ENCODE results near the gene EME1. TPM values are rescaled to one million over a fixed set of nuclear protein-coding genes. Genes with fewer than 3 reads are reported as not detected.

The EME1 gene
- total and polyA plus RNA-seq, 2 of the 13 experiments (the other 11 are each of a cell fraction or from before 2014, with no cell fraction given): 20.7 to 24.6 TPM

- TF ChIP-seq, protein P1, sequence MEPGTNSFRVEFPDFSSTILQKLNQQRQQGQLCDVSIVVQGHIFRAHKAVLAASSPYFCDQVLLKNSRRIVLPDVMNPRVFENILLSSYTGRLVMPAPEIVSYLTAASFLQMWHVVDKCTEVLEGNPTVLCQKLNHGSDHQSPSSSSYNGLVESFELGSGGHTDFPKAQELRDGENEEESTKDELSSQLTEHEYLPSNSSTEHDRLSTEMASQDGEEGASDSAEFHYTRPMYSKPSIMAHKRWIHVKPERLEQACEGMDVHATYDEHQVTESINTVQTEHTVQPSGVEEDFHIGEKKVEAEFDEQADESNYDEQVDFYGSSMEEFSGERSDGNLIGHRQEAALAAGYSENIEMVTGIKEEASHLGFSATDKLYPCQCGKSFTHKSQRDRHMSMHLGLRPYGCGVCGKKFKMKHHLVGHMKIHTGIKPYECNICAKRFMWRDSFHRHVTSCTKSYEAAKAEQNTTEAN (CRISPR knock-in tag; conservative IDR thresholded peaks at IDR 0.05): peak; percentile 93
- TF ChIP-seq, protein P2, sequence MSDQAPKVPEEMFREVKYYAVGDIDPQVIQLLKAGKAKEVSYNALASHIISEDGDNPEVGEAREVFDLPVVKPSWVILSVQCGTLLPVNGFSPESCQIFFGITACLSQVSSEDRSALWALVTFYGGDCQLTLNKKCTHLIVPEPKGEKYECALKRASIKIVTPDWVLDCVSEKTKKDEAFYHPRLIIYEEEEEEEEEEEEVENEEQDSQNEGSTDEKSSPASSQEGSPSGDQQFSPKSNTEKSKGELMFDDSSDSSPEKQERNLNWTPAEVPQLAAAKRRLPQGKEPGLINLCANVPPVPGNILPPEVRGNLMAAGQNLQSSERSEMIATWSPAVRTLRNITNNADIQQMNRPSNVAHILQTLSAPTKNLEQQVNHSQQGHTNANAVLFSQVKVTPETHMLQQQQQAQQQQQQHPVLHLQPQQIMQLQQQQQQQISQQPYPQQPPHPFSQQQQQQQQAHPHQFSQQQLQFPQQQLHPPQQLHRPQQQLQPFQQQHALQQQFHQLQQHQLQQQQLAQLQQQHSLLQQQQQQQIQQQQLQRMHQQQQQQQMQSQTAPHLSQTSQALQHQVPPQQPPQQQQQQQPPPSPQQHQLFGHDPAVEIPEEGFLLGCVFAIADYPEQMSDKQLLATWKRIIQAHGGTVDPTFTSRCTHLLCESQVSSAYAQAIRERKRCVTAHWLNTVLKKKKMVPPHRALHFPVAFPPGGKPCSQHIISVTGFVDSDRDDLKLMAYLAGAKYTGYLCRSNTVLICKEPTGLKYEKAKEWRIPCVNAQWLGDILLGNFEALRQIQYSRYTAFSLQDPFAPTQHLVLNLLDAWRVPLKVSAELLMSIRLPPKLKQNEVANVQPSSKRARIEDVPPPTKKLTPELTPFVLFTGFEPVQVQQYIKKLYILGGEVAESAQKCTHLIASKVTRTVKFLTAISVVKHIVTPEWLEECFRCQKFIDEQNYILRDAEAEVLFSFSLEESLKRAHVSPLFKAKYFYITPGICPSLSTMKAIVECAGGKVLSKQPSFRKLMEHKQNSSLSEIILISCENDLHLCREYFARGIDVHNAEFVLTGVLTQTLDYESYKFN (CRISPR knock-in tag; conservative IDR thresholded peaks at IDR 0.05): peak; percentile 98
- TF ChIP-seq, protein P3, sequence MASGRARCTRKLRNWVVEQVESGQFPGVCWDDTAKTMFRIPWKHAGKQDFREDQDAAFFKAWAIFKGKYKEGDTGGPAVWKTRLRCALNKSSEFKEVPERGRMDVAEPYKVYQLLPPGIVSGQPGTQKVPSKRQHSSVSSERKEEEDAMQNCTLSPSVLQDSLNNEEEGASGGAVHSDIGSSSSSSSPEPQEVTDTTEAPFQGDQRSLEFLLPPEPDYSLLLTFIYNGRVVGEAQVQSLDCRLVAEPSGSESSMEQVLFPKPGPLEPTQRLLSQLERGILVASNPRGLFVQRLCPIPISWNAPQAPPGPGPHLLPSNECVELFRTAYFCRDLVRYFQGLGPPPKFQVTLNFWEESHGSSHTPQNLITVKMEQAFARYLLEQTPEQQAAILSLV (CRISPR knock-in tag; IDR thresholded peaks at IDR 0.05; ENCODE audit: borderline replicate concordance): peak; percentile 36; the same call in 1 of the 2 replicates
- TF ChIP-seq IKZF5 (CRISPR knock-in tag; IDR thresholded peaks at IDR 0.05) (peak; percentile 86; the same call in 1 of the 2 replicates), ZNF362 (CRISPR knock-in tag; IDR thresholded peaks at IDR 0.05; ENCODE audit: borderline replicate concordance) (peak; percentile 44; the same call in 1 of the 2 replicates), TGIF2 (CRISPR knock-in tag; IDR thresholded peaks at IDR 0.05) (peak; percentile 88), SP1 (IDR thresholded peaks at IDR 0.05) (no peak), SP1 (CRISPR knock-in tag; IDR thresholded peaks at IDR 0.05) (0 out of 2 replicates have a peak, but pooled peaks have one; percentile 27), PPARG (CRISPR knock-in tag; conservative IDR thresholded peaks at IDR 0.05) (peak; percentile 95), TBL1XR1 (IDR thresholded peaks at IDR 0.05; ENCODE audit: borderline replicate concordance, low read length, partially characterized antibody) (peak; percentile 59), CREM (IDR thresholded peaks at IDR 0.05) (peak; percentile 82), CREM (CRISPR knock-in tag; IDR thresholded peaks at IDR 0.05) (no peak), ZNF224 (CRISPR knock-in tag; IDR thresholded peaks at IDR 0.05) (no peak; the same call in 1 of the 2 replicates), POGZ (CRISPR knock-in tag; IDR thresholded peaks at IDR 0.05) (peak; percentile 83), ZNF24 (IDR thresholded peaks at IDR 0.05) (no peak; the same call in 1 of the 2 replicates), NPAS2 (CRISPR knock-in tag; IDR thresholded peaks at IDR 0.05; ENCODE audit: borderline replicate concordance) (no peak), ATAD3A (CRISPR knock-in tag; IDR thresholded peaks at IDR 0.05) (no peak)
- TF ChIP-seq, protein P4, sequence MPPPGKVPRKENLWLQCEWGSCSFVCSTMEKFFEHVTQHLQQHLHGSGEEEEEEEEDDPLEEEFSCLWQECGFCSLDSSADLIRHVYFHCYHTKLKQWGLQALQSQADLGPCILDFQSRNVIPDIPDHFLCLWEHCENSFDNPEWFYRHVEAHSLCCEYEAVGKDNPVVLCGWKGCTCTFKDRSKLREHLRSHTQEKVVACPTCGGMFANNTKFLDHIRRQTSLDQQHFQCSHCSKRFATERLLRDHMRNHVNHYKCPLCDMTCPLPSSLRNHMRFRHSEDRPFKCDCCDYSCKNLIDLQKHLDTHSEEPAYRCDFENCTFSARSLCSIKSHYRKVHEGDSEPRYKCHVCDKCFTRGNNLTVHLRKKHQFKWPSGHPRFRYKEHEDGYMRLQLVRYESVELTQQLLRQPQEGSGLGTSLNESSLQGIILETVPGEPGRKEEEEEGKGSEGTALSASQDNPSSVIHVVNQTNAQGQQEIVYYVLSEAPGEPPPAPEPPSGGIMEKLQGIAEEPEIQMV (CRISPR knock-in tag; IDR thresholded peaks at IDR 0.05; ENCODE audit: low read depth): peak; percentile 84
- TF ChIP-seq, protein P5, sequence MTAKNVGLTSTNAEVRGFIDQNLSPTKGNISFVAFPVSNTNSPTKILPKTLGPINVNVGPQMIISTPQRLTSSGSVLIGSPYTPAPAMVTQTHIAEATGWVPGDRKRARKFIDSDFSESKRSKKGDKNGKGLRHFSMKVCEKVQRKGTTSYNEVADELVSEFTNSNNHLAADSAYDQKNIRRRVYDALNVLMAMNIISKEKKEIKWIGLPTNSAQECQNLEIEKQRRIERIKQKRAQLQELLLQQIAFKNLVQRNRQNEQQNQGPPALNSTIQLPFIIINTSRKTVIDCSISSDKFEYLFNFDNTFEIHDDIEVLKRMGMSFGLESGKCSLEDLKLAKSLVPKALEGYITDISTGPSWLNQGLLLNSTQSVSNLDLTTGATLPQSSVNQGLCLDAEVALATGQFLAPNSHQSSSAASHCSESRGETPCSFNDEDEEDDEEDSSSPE (CRISPR knock-in tag; IDR thresholded peaks at IDR 0.05): peak; percentile 65
Observed at GRCh38 chr17:50428831-50429424, 55.9 kb downstream of the EME1 start (continued).
